Measurements from ENCODE around the gene USP46. TPM values are rescaled to one million over a fixed set of nuclear protein-coding genes. Genes with fewer than 3 reads are reported as not detected.

Gene USP46
- polyA plus RNA-seq, 1 experiment, result 12.5 TPM

- no peak for DNase-seq (ENCODE audit: low read depth)
- Histone ChIP-seq H3K36me3 (ENCODE audit: control insufficient read depth, insufficient read depth, low read length) (no peaks in the 10 kb centered on the region), H3K4me3 (ENCODE audit: low read depth, low read length) (no peak overlapping the region), H3K27me3 (ENCODE audit: control insufficient read depth, insufficient read depth, low read length) (peaks cover 2% of the 10 kb centered on the region; the same call in 1 of the 2 replicates)
- no peak for TF ChIP-seq CTCF (IDR thresholded peaks at IDR 0.05; ENCODE audit: insufficient read depth, low read depth, low read length)
- ChIA-PET CTCF (no interaction called here), POLR2A (no interaction called here)
Observed at GRCh38 chr4:52579602-52580272, 79.4 kb downstream of the USP46 start.

GRCh38 chr4:52578951-52579350, 80.2 kb downstream of the USP46 start:
- no peak overlapping the region for H3K4me3 ChIP-seq (ENCODE audit: low read depth, low read length)
- no peak for TF ChIP-seq CTCF (IDR thresholded peaks at IDR 0.05; ENCODE audit: insufficient read depth, low read depth, low read length)
- CTCF ChIA-PET, result no interaction called here
- H3K27me3 ChIP-seq (ENCODE audit: control insufficient read depth, insufficient read depth, low read length), result peaks cover 2% of the 10 kb centered on the region; the same call in 1 of the 2 replicates
- no peaks in the 10 kb centered on the region for H3K36me3 ChIP-seq (ENCODE audit: control insufficient read depth, insufficient read depth, low read length)
- no peak for DNase-seq (ENCODE audit: low read depth)
- POLR2A ChIA-PET, result no interaction called here

GRCh38 chr4:52577624-52577962, 81.5 kb downstream of the USP46 start:
- no peak for DNase-seq (ENCODE audit: low read depth)
- Histone ChIP-seq H3K27me3 (ENCODE audit: control insufficient read depth, insufficient read depth, low read length) (peaks cover 2% of the 10 kb centered on the region; the same call in 1 of the 2 replicates), H3K4me3 (ENCODE audit: low read depth, low read length) (no peak overlapping the region), H3K36me3 (ENCODE audit: control insufficient read depth, insufficient read depth, low read length) (no peaks in the 10 kb centered on the region)
- ChIA-PET CTCF (interaction anchor here (1.4 kb wide), 1 partner anchor 126 kb away, joined by 3 read pairs; no protein-coding TSS in a partner anchor), POLR2A (no interaction called here)
- TF ChIP-seq CTCF (IDR thresholded peaks at IDR 0.05; ENCODE audit: insufficient read depth, low read depth, low read length), result no peak

GRCh38 chr4:52576961-52577623, 82.0 kb downstream of the USP46 start:
- no peak for TF ChIP-seq CTCF (IDR thresholded peaks at IDR 0.05; ENCODE audit: insufficient read depth, low read depth, low read length)
- no peak for DNase-seq (ENCODE audit: low read depth)
- ChIA-PET POLR2A (interaction anchor here (0.6 kb wide), 1 partner anchor 183 kb away, joined by 3 read pairs; no protein-coding TSS in a partner anchor), CTCF (interaction anchor here (1.4 kb wide), 1 partner anchor 127 kb away, joined by 3 read pairs; no protein-coding TSS in a partner anchor)
- H3K36me3 ChIP-seq (ENCODE audit: control insufficient read depth, insufficient read depth, low read length), result no peaks in the 10 kb centered on the region
- H3K4me3 ChIP-seq (ENCODE audit: low read depth, low read length), result no peak overlapping the region
- H3K27me3 ChIP-seq (ENCODE audit: control insufficient read depth, insufficient read depth, low read length), result 0 out of 2 replicates have a peak, but pooled peaks cover 2% of the 10 kb centered on the region

- ChIA-PET CTCF (interaction anchor here (1.0 kb wide), 1 partner anchor 12 kb away, joined by 3 read pairs; no protein-coding TSS in a partner anchor), POLR2A (no interaction called here)
Observed at GRCh38 chr4:52576326-52576725, 82.8 kb downstream of the USP46 start.

More at GRCh38 chr4:52576326-52576725, 82.8 kb downstream of the USP46 start:
- Histone ChIP-seq H3K27me3 (ENCODE audit: control insufficient read depth, insufficient read depth, low read length) (no peaks in the 10 kb centered on the region), H3K4me3 (ENCODE audit: low read depth, low read length) (no peak overlapping the region), H3K36me3 (ENCODE audit: control insufficient read depth, insufficient read depth, low read length) (no peaks in the 10 kb centered on the region)
- no peak for TF ChIP-seq CTCF (IDR thresholded peaks at IDR 0.05; ENCODE audit: insufficient read depth, low read depth, low read length)
- no peak for DNase-seq (ENCODE audit: low read depth)

All from BJ (cell line).